Fibroblast of pulmonary artery (primary cell): ENCODE results near the gene NAB2.
"Not testable (repeated sequence)": the region's sequence is repeated elsewhere in the genome, so short reads cannot be mapped to it uniquely, and the experiment has no call there.

Source experiments
- DNase-seq: peaks from one replicate; pipeline ENCODE4 v3.0.0-alpha.2; 2010; ENCODE audit warnings: low read depth
- H3K4me3 ChIP-seq: replicated peaks from 2 replicates; pipeline ENCODE4 v1.5.1; 2011; ENCODE audit warnings: low read depth, mild to moderate bottlenecking, control low read depth, low read length, moderate library complexity
- TF ChIP-seq, protein P1 (sequence below): IDR thresholded peaks from 2 replicates; pipeline ENCODE4 v1.5.1; 2011; ENCODE audit warnings: mild to moderate bottlenecking, control low read depth, low read length, inconsistent platforms; ENCODE audit errors: missing control alignments

NAB2 gene

DNA sequence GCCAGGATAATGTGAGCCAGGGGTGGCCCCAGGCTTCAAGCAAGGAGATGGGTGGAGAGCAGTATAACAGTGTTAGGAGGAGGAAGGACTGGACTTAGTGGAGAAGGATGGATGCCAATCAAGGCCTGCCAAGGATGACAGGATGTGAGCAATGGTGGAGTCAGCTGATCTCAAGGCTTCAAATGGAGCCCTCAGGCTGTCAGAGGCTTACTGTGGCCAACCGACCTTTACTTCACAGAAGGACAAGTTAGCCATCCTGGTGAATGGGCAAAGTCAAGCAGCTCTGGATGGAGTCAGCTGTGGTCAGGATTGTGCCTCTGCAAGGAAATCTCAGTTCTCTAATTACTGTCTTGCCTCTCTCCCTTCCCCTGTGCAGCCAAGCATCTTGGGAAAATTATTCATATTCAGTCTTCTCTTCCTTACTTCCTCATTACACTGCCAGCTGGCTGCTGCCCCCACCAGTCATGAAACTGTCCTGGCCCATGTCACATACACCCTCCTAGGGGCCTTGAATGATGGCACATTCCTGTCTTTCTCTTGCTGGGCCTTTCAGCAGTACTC, 29.9 kb downstream of the NAB2 start:
- TF ChIP-seq, protein P1, sequence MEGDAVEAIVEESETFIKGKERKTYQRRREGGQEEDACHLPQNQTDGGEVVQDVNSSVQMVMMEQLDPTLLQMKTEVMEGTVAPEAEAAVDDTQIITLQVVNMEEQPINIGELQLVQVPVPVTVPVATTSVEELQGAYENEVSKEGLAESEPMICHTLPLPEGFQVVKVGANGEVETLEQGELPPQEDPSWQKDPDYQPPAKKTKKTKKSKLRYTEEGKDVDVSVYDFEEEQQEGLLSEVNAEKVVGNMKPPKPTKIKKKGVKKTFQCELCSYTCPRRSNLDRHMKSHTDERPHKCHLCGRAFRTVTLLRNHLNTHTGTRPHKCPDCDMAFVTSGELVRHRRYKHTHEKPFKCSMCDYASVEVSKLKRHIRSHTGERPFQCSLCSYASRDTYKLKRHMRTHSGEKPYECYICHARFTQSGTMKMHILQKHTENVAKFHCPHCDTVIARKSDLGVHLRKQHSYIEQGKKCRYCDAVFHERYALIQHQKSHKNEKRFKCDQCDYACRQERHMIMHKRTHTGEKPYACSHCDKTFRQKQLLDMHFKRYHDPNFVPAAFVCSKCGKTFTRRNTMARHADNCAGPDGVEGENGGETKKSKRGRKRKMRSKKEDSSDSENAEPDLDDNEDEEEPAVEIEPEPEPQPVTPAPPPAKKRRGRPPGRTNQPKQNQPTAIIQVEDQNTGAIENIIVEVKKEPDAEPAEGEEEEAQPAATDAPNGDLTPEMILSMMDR: no peak
- DNase-seq: no peak
- H3K4me3 ChIP-seq: no peak overlapping the region

DNA sequence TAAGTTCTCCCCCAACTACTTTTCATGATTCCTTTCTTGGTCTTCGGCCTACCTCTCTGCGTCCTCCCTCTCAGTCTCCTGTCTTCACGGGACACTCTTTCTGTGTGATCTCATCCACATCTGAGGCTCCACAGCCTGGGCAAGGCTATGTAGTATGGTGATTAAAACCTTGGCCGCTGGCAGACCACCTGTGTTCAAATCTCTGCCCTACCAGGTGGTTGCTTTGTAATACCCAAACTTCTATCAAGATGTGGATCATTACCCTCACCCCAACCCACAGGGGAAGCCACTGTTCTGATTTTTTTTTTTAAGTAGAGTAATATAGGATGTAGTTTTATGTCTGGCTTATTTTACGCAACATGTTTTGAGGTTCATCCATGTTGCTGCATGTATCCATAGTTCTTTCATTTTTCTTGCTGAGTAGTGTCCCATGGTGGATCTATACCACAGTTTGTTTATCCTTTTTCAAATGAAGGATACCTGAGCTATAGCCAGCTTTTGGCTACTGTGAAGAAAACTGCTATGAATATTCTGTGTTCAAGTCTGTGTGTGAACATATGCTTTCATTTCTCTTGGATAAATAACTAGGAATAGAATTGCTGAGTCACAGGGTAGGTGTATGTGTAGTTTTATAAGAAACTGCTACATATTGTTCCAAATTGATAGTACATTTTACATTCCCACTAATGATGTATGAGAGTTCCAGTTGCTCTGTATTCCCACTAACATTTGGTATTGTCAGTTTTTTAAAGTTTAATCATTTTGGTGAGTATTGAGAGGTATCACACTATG, 30.6 kb downstream of the NAB2 start:
- H3K4me3 ChIP-seq: no peak overlapping the region
- no peak for DNase-seq
- TF ChIP-seq, protein P1: no peak

DNA sequence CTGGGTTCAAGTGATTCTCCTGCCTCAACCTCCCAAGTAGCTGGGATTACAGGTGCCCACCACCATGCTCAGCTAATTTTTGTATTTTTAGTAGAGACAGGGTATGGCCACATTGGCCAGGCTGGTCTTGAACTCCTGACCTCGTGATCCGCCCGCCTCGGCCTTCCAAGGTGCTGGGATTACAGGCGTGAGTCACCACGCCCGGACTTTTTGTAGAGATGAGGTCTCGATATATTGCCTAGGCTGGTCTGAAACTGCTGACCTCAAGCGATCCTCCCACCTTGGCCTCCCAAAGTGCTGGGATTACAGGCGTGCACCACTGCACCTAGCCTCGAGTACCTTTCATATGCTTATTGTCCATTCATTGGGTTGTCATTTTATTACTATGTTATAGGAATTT, 31.8 kb downstream of the NAB2 start:
- not testable (repeated sequence) for H3K4me3 ChIP-seq, DNase-seq

DNA sequence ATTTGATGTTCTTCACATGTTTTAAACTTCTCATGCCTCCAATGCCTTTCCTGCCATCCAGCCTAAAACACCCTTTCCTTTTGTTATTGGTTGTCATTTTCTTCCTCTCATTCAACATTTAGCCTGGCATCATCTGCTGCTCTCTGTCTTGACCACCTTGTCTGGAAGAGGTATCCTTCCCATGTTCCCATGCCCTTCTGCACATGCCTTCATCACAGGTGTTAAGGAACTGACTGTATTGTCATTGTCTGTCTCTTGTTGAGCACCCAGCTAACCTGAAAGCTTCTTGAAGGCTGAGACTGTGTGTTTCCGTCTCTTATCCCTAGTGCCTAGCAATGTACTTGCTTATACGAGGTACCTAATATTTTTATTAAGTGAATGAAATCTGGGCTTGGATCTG, 34.9 kb downstream of the NAB2 start:
- no peak overlapping the region for H3K4me3 ChIP-seq
- TF ChIP-seq, protein P1: no peak
- DNase-seq: no peak

DNA sequence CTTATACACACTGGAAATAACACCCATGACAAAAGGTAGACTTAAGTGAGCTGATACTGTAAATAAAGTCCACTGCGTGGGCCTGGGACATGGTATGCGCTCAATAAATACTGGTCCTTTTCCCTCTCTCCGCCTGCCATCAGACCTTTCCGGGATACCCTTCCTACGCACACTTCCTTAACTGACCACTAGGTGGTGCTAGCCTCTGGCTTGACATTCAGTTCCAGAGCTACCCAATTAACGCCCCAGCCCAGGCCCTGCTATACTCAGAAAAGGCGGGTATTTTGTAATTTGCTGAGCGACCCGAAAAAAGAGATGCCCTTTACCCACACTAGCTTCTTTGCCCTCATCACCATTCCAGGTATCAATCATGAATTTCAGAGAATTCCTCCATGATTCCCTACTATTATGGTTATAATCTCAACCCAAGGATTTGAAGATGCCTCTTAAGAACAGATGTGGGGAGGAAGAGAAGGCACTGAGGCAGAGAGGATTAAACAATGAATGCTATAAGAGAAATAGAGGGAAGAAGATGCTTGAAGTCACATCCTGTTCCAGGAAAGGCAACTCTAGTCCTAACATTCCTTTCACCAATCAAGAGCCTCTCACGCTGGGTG, 35.5 kb downstream of the NAB2 start:
- TF ChIP-seq, protein P1: peak; percentile 93
- peak; percentile 81 for DNase-seq
- H3K4me3 ChIP-seq: no peak overlapping the region

DNA sequence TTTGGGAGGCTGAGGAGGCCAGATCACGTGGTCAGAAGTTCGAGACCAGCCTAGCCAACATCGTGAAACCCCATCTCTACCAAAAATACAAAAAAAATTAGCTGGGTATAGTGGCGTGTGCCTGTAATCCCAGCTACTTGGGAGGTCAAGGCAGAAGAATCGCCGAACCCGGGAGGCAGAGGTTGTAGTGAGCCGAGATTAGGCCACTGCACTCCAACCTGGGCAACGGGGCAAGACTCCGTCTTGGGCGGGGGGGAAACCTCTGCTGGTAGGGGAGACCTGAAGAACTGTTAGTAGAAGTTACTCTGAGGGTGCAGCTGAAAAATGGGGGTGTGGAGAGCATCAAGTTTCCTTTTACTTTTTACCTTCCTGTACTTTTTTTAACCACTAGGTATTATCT, 37.1 kb downstream of the NAB2 start:
- no peak for DNase-seq
- TF ChIP-seq, protein P1: no peak

DNA sequence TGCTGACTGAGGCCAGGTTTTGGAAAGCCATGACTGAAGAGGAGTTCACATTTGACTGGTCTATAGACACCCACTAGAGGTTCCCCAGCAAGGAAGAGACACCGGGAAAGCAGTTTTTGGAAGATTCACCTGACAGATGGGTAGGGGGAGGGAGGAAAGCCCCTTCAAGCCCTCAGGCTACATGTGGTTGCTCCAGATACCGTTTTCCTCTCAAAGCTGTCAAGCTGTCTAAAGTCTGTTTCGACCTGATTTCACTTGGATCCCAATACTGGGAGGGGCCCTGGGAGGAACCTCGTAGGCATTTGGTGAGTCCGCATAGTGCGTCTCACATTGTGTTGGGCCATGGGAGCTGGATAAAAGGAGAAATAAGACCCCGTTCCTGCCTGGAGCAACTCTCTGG, 37.6 kb downstream of the NAB2 start:
- no peak overlapping the region for H3K4me3 ChIP-seq
- TF ChIP-seq, protein P1: no peak
- DNase-seq: no peak

More for the DNA sequence above, 37.1 kb downstream of the NAB2 start:
- H3K4me3 ChIP-seq: no peak overlapping the region
